SK-N-MC (cell line): Measurements from ENCODE around the gene CFAP68.

Experiments
- DNase-seq: peaks from one replicate; pipeline ENCODE4 v3.0.0-alpha.2; 2011; ENCODE audit warnings: low read depth, low spot score
- H3K27ac ChIP-seq: fragments of 200-600 bp; sonication (generic); 2 replicates; pipeline ENCODE4 v1.5.1; 2016; ENCODE audit warnings: mixed run types
- H3K36me3 ChIP-seq: fragments of 200-600 bp; sonication (generic); 2 replicates; pipeline ENCODE4 v1.6.1; 2017; ENCODE audit warnings: antibody characterized with exemption, low read length, mixed read lengths; ENCODE audit not compliant: insufficient read depth
- H3K4me3 ChIP-seq: fragments of 200-600 bp; sonication (generic); 2 replicates; pipeline ENCODE4 v1.5.1; 2016
- H3K9ac ChIP-seq: fragments of 200-600 bp; sonication (generic); 2 replicates; pipeline ENCODE4 v1.8.0; 2017; ENCODE audit warnings: mixed run types, mixed read lengths; ENCODE audit not compliant: insufficient read length
- H3K9me3 ChIP-seq: fragments of 200-600 bp; sonication (generic); 2 replicates; pipeline ENCODE4 v1.6.1; 2017; ENCODE audit warnings: low read depth, mild to moderate bottlenecking, antibody characterized with exemption, low read length, moderate library complexity, mixed read lengths
- EZH2 ChIP-seq: fragments of 200-600 bp; sonication (generic); IDR thresholded peaks from one replicate; pipeline ENCODE4 v1.6.1; 2017; ENCODE audit warnings: antibody characterized with exemption
- FOXP2 ChIP-seq: optimal IDR thresholded peaks from 2 replicates; pipeline ENCODE3; 2011; ENCODE audit warnings: mild to moderate bottlenecking, moderate library complexity; ENCODE audit not compliant: insufficient read depth; ENCODE audit errors: extremely low read length, control extremely low read depth
- POLR2AphosphoS5 ChIP-seq: IDR thresholded peaks from 2 replicates; pipeline ENCODE4 v1.6.1; 2012; ENCODE audit warnings: mild to moderate bottlenecking, low read depth, low read length, borderline replicate concordance

The CFAP68 gene

DNA sequence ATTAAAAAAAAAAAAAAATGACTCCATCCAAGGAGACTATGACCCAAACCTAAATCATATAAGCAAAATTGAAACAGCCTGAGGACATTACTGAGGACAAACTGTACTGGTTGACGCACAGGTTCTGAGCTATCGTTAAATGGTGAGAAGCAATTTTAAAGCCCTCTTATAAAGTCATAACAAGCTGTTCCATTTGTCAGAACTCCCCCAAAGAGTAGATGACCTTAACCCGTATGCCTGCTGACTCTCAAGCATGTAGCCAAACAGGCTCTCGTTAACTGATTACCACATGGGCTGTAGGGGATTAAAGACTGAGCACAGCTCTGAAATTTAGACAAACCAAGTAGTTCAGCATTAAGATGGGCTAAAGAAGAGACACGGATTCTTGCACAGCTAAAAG is 30.0 kb downstream of the CFAP68 start:
- TF ChIP-seq FOXP2 (no peak), POLR2AphosphoS5 (no peak), EZH2 (no peak)

DNA sequence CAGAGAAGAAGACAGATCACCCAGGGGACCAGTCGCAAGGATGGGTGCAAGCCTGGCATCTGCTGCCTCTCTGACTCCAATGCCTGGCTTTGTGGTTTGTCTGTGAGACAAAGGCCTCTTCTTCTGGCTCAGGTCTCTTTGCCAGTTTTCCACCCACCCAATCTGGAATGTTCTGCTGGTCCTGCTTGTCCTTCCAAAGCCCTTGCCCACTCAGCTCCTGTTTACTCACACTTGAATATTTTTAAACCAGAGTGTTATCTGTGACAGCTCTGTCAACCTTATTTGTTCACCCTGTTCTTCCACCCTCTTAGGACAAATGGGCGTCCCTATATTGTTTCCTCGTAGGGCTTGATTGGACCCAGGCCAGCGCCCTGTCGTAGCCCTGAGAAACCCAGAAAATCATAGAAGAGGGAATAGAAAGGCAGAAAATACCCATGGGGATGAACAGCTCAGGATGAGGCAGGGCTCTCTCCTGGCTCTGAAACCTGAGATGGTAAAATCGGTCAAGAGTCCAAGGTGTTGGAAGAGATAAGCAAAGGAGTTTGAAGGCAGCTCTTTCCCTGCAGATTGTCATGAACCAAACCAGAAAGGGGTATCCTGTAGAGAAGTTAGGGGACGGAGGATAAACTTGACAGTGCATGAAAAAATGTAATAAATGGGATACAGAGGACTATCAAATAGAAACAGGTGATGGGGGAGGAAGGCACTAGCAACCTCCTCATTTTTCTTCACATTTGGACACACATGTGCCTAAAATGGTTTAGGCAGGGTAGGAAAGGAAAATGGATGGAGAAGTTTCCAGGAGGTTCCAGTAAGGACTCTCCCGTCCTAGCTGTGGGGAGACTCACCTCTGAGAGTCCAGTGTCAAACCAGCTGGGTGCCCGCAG is 31.6 kb downstream of the CFAP68 start:
- Histone ChIP-seq H3K4me3 (no peak overlapping the region), H3K36me3 (no peaks in the 10 kb centered on the region), H3K9me3 (no peaks in the 10 kb centered on the region), H3K9ac (no peak overlapping the region), H3K27ac (no peak overlapping the region)
- DNase-seq, result no peak
- TF ChIP-seq POLR2AphosphoS5 (no peak), FOXP2 (no peak), EZH2 (no peak)

More for the DNA sequence above, 30.0 kb downstream of the CFAP68 start:
- H3K9ac ChIP-seq, result no peak overlapping the region
- no peak overlapping the region for H3K4me3 ChIP-seq
- H3K36me3 ChIP-seq, result no peaks in the 10 kb centered on the region
- H3K27ac ChIP-seq, result no peak overlapping the region
- no peak for DNase-seq
- H3K9me3 ChIP-seq, result no peaks in the 10 kb centered on the region

DNA sequence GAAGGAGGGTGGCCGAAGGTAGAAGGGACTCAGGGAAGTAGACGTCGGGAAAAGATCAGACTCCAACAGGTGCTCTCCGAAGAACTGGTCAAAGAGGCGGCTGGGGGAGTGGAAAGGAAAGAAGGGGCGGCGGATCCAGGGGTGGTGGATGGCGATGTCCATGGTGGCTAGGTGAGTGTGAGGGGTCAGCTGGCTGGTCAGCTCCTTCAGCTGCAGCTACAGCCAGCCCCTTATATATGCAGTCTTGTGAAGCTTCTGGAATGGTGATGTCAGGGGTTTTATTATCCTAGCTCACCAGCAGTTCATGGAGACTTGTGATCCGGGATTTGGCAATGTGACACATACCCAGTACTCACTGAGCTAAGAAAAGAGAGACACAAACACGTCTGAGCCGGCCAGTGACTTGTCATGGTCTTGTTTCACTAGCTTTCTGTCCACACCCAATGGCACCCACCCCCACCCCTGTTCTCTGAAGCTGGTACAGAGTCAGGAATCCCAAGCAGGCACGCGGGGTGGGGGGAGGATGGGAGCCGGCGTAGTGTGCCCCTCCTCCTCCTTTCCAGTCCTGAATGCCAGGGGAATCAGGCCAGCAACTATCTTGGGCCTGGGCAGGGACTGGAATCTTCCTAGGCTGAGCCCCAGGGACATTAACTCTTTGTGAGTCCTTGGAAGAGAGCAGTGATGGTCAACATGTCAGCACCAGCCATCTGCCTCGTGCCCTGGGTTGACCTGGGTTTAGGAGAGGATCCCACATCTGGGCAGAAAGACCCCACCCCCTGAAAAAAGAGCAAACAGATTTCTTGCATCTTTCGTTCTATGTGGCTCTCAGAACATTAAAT is 32.4 kb downstream of the CFAP68 start, which contains the start of gene CRYAB:
Gene CRYAB (minus strand): TSS at position 208 of the 839 bp plus-strand sequence. CDS start 46 bp downstream, at position 162.
- Histone ChIP-seq H3K27ac (no peak within 1 kb of the TSS), H3K9me3 (no peaks in the 10 kb centered on the region), H3K4me3 (no peak within 1 kb of the TSS), H3K36me3 (no peaks in the 10 kb centered on the region), H3K9ac (no peak within 1 kb of the TSS)
- DNase-seq, result no peak
- TF ChIP-seq POLR2AphosphoS5 (no peak), EZH2 (no peak), FOXP2 (no peak)

DNA sequence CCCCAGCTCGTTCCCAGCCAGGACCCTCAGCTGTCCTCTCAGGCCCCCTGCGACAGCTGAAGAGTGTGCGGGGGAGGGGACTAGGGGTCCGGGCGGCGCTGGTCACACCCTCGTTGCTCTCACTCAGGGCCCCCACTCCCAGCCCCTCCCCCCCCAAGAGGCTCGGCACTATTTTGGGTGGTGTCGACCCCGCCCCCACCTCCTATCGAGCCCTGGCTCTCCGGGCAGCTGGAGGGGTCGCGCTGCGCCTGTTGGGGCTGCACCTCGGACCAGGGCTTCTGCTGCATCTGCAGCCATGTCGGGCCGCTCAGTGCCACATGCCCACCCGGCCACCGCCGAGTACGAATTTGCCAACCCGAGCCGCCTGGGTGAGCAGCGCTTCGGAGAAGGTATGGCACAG is 33.2 kb downstream of the CFAP68 start, which contains the start of gene HSPB2:
Gene HSPB2 (plus strand): TSS at position 200 of the 400 bp plus-strand sequence. CDS start 96 bp downstream, at position 296.
- Histone ChIP-seq H3K36me3 (no peaks in the 10 kb centered on the region), H3K9me3 (no peaks in the 10 kb centered on the region), H3K27ac (no peak within 1 kb of the TSS), H3K9ac (no peak within 1 kb of the TSS), H3K4me3 (no peak within 1 kb of the TSS)
- no peak for DNase-seq
- no peak for TF ChIP-seq FOXP2
- TF ChIP-seq POLR2AphosphoS5, result no peak
- no peak for TF ChIP-seq EZH2

DNA sequence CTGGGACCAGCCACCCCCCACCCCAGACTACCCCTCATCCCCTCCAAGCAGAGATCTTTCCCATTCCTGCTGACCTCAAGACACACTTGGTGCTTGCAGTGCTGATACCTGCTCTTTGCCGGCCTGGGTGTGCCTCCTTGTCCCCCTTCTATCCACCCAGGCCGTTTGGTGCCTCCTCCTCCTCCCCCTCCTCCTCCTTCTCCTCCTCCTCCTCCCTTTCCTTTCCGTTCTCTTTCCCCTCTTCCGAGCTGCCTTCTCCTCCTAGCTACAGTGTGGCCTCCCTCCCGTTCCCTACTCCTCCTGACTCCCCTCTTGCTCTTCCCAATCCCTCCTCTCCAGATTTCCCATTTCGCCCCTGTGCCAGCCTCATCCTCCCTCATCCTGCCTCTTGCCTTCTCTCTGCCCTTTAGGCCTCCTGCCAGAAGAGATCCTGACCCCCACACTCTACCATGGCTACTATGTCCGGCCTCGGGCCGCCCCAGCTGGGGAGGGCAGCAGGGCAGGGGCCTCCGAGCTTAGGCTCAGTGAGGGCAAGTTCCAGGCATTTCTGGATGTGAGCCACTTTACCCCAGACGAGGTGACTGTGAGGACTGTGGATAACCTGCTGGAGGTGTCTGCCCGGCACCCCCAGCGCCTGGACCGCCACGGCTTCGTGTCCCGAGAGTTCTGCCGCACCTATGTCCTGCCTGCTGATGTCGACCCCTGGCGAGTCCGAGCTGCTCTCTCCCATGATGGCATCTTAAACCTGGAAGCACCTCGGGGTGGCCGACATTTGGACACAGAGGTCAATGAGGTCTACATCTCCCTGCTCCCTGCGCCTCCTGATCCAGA is 33.9 kb downstream of the CFAP68 start:
- TF ChIP-seq EZH2 (no peak), POLR2AphosphoS5 (no peak), FOXP2 (no peak)

DNA sequence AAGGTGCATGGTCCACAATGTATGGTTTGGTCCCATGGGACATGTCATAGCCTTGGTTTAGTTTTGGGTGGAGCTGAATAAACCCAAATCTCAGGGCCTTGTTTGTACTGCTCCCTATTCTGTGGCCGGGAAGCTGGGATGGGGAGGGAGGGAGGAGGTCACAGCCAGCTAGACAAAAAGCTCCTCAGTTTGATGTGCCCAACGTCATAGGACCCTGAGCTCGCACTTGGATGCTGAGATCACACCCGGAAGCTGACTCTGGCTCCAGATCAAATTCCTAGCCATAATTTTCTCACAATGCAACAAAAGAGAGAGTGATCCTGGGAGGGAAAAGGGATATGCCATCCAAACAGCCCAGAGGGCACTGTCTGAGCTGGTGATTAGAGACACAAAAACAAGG is 34.7 kb downstream of the CFAP68 start:
- H3K4me3 ChIP-seq, result no peak overlapping the region
- H3K9me3 ChIP-seq, result no peaks in the 10 kb centered on the region
- no peak overlapping the region for H3K9ac ChIP-seq
- no peak for DNase-seq
- no peaks in the 10 kb centered on the region for H3K36me3 ChIP-seq
- H3K27ac ChIP-seq, result no peak overlapping the region
- TF ChIP-seq EZH2 (no peak), POLR2AphosphoS5 (no peak)

More for the DNA sequence above, 33.9 kb downstream of the CFAP68 start:
- H3K27ac ChIP-seq, result no peak overlapping the region
- DNase-seq, result no peak
- H3K9me3 ChIP-seq, result no peaks in the 10 kb centered on the region
- H3K4me3 ChIP-seq, result no peak overlapping the region
- no peak overlapping the region for H3K9ac ChIP-seq
- H3K36me3 ChIP-seq, result no peaks in the 10 kb centered on the region

DNA sequence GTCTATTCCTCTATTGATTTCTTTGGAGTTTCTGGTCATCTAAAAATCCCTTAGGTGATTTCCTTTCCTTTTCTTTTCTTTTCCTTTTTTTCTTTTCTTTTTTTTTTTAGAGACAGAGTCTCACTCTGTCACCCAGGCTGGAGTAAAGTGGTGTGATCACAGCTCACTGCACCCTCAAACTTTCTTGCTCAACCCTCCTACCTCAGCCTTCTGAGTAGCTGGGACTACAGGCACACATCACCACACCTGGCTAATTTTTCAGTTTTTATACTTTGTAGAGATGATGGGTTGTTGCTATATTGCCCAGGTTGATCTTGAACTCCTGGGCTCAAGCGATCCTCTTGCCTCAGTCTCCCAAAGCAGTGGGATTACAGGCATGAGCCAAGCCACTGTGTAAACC is 37.4 kb downstream of the CFAP68 start:
- no peak for DNase-seq
- H3K9me3 ChIP-seq, result no peaks in the 10 kb centered on the region
- no peak overlapping the region for H3K4me3 ChIP-seq
- no peak overlapping the region for H3K27ac ChIP-seq
- TF ChIP-seq FOXP2, result no peak
- TF ChIP-seq EZH2, result no peak
- TF ChIP-seq POLR2AphosphoS5, result no peak
- no peak overlapping the region for H3K9ac ChIP-seq
- no peaks in the 10 kb centered on the region for H3K36me3 ChIP-seq
